GM12875 (cell line): ENCODE data around the gene FOXO3.

Source experiments
- H3K4me3 ChIP-seq: one replicate; pipeline ENCODE4 v1.5.1; 2011; ENCODE audit warnings: low read depth, low read length, control low read depth
- CTCF ChIP-seq: IDR thresholded peaks from 2 replicates; pipeline ENCODE4 v1.5.1; 2011; ENCODE audit warnings: low read depth, mild to moderate bottlenecking, control low read depth, inconsistent platforms, low read length, moderate library complexity, borderline replicate concordance; ENCODE audit not compliant: insufficient read depth

Gene FOXO3

GRCh38 chr6:108625581-108625980, 64.9 kb downstream of the FOXO3 start:
- TF ChIP-seq CTCF: no peak
- H3K4me3 ChIP-seq: no peak overlapping the region

- TF ChIP-seq CTCF: no peak
- no peak overlapping the region for H3K4me3 ChIP-seq
Measured at GRCh38 chr6:108626777-108627176, 66.1 kb downstream of the FOXO3 start.

- no peak overlapping the region for H3K4me3 ChIP-seq
- TF ChIP-seq CTCF: no peak
Measured at GRCh38 chr6:108627692-108628550, 67.2 kb downstream of the FOXO3 start.

GRCh38 chr6:108630050-108630714, 69.5 kb downstream of the FOXO3 start:
- no peak for TF ChIP-seq CTCF
- H3K4me3 ChIP-seq: no peak overlapping the region

- TF ChIP-seq CTCF: no peak
Measured at GRCh38 chr6:108632441-108632840, 71.7 kb downstream of the FOXO3 start.

GRCh38 chr6:108633436-108633835, 72.7 kb downstream of the FOXO3 start:
- no peak overlapping the region for H3K4me3 ChIP-seq
- TF ChIP-seq CTCF: no peak

More at GRCh38 chr6:108632441-108632840, 71.7 kb downstream of the FOXO3 start:
- no peak overlapping the region for H3K4me3 ChIP-seq
